ENCODE measurements around the gene CALY. TPM values are rescaled to one million over a fixed set of nuclear protein-coding genes. Genes with fewer than 3 reads are reported as not detected.

Gene CALY
- polyA plus RNA-seq, 2 of the 4 experiments (the other 2 are of a cell fraction) = 0.30 to 0.63 TPM

- CTCF ChIA-PET = interaction anchor here (0.9 to 3.6 kb wide), 5 partner anchors 8 to 42 kb away, joined by 3 to 18 read pairs (median 4); no protein-coding TSS in a partner anchor
- no peaks in the 10 kb centered on the region for H3K4me1 ChIP-seq
- H3K4me2 ChIP-seq = no peak overlapping the region
- no peak for TF ChIP-seq ESRRA (IDR thresholded peaks at IDR 0.05; ENCODE audit: borderline replicate concordance, low read length)
- TF ChIP-seq GATA3 (IDR thresholded peaks at IDR 0.05; ENCODE audit: borderline replicate concordance) = no peak
- no peak for TF ChIP-seq PHF8 (IDR thresholded peaks at IDR 0.05; ENCODE audit: borderline replicate concordance, low read depth)
- no peak for TF ChIP-seq KDM5A (IDR thresholded peaks at IDR 0.05)
- no peak for TF ChIP-seq EP300 (IDR thresholded peaks at IDR 0.05)
- no peak for TF ChIP-seq MAX (IDR thresholded peaks at IDR 0.05)
- no peak for TF ChIP-seq NPAS2 (CRISPR knock-in tag; IDR thresholded peaks at IDR 0.05; ENCODE audit: borderline replicate concordance)
- TF ChIP-seq E2F6 (IDR thresholded peaks at IDR 0.05; ENCODE audit: borderline replicate concordance, low read depth) = no peak
- no peak for TF ChIP-seq NFE2L2 (conservative IDR thresholded peaks at IDR 0.05; ENCODE audit: low read length)
- no peak for TF ChIP-seq ATOH8 (CRISPR knock-in tag; IDR thresholded peaks at IDR 0.05; ENCODE audit: low read depth)
- TF ChIP-seq CBX8 (IDR thresholded peaks at IDR 0.05) = no peak
- TF ChIP-seq RNF2 (IDR thresholded peaks at IDR 0.05; ENCODE audit: borderline replicate concordance, low read depth) = no peak
- TF ChIP-seq TP53 (CRISPR knock-in tag; IDR thresholded peaks at IDR 0.05) = no peak
- no peak for TF ChIP-seq CTCF (IDR thresholded peaks at IDR 0.05)
- no peak for TF ChIP-seq MYC (IDR thresholded peaks at IDR 0.05; ENCODE audit: borderline replicate concordance, low read length)
- TF ChIP-seq CBX2 (IDR thresholded peaks at IDR 0.05; ENCODE audit: borderline replicate concordance, low read depth) = no peak
- no peak for TF ChIP-seq HOXA7 (CRISPR knock-in tag; IDR thresholded peaks at IDR 0.05)
- no peak for TF ChIP-seq ZSCAN20 (CRISPR knock-in tag; IDR thresholded peaks at IDR 0.05)
- TF ChIP-seq MAZ (IDR thresholded peaks at IDR 0.05; ENCODE audit: borderline replicate concordance, low read depth, low read length) = no peak
- no peak for FAIRE-seq
- no peak for ATAC-seq
- no peak for DNase-seq (ENCODE audit: low read depth in 1 of 2, low spot score in 1 of 2)
- WGBS (ENCODE audit: missing lambda C conversion rate) = 93% methylated on average over 10 of the region's 10 CpGs
- POLR2A ChIA-PET = no interaction called here
- no peak overlapping the region for H3K27ac ChIP-seq
- no peak overlapping the region for H3K4me3 ChIP-seq
- H3K9me3 ChIP-seq = no peaks in the 10 kb centered on the region
Measured at GRCh38 chr10:133299224-133299623, 37.5 kb downstream of the CALY start.

- H3K4me1 ChIP-seq = peaks cover 1% of the 10 kb centered on the region; the same call in 1 of the 3 replicates
- H3K4me3 ChIP-seq = no peak overlapping the region
- no peak for ATAC-seq
- no peak for TF ChIP-seq MAFK (IDR thresholded peaks at IDR 0.05; ENCODE audit: partially characterized antibody)
- no peak for TF ChIP-seq RFX5 (IDR thresholded peaks at IDR 0.05)
- TF ChIP-seq RARB (CRISPR knock-in tag; IDR thresholded peaks at IDR 0.05) = no peak
- no peak for TF ChIP-seq PHF8 (IDR thresholded peaks at IDR 0.05; ENCODE audit: borderline replicate concordance, low read depth)
- TF ChIP-seq E2F6 (IDR thresholded peaks at IDR 0.05; ENCODE audit: borderline replicate concordance, low read depth) = no peak
- TF ChIP-seq HMGXB4 (CRISPR knock-in tag; IDR thresholded peaks at IDR 0.05; ENCODE audit: borderline replicate concordance) = no peak
- no peak for TF ChIP-seq SMC3 (IDR thresholded peaks at IDR 0.05)
- no peak for TF ChIP-seq CHD4 (IDR thresholded peaks at IDR 0.05; ENCODE audit: borderline replicate concordance)
- no peak for TF ChIP-seq KDM1A (IDR thresholded peaks at IDR 0.05; ENCODE audit: low read depth)
- TF ChIP-seq MAX (IDR thresholded peaks at IDR 0.05) = no peak
- no peak for TF ChIP-seq ATOH8 (CRISPR knock-in tag; IDR thresholded peaks at IDR 0.05; ENCODE audit: low read depth)
- TF ChIP-seq TP53 (CRISPR knock-in tag; IDR thresholded peaks at IDR 0.05) = no peak
- no peak for TF ChIP-seq TFCP2L1 (CRISPR knock-in tag; IDR thresholded peaks at IDR 0.05)
- H3K9me3 ChIP-seq = no peaks in the 10 kb centered on the region
- ChIA-PET POLR2A (no interaction called here), CTCF (interaction anchor here (0.9 to 3.6 kb wide), 3 partner anchors 9 to 39 kb away, joined by 3 to 18 read pairs (median 4); no protein-coding TSS in a partner anchor)
- DNase-seq (ENCODE audit: low read depth in 1 of 2, low spot score in 1 of 2) = no peak
- H3K27ac ChIP-seq = no peak overlapping the region
- WGBS (ENCODE audit: missing lambda C conversion rate) = 98% methylated on average over 7 of the region's 14 CpGs
- H3K4me2 ChIP-seq = no peak overlapping the region
- FAIRE-seq = no peak
Measured at GRCh38 chr10:133298466-133298865, 38.2 kb downstream of the CALY start.
